GM19238 (cell line): ENCODE measurements around the gene C1orf159.
"Not testable (repeated sequence)": the region's sequence is repeated elsewhere in the genome, so short reads cannot be mapped to it uniquely, and the experiment has no call there.

Experiments
- DNase-seq: peaks from one replicate; pipeline ENCODE4 v3.0.0; 2011; ENCODE audit warnings: low spot score; ENCODE audit not compliant: insufficient read length

The C1orf159 gene

DNA sequence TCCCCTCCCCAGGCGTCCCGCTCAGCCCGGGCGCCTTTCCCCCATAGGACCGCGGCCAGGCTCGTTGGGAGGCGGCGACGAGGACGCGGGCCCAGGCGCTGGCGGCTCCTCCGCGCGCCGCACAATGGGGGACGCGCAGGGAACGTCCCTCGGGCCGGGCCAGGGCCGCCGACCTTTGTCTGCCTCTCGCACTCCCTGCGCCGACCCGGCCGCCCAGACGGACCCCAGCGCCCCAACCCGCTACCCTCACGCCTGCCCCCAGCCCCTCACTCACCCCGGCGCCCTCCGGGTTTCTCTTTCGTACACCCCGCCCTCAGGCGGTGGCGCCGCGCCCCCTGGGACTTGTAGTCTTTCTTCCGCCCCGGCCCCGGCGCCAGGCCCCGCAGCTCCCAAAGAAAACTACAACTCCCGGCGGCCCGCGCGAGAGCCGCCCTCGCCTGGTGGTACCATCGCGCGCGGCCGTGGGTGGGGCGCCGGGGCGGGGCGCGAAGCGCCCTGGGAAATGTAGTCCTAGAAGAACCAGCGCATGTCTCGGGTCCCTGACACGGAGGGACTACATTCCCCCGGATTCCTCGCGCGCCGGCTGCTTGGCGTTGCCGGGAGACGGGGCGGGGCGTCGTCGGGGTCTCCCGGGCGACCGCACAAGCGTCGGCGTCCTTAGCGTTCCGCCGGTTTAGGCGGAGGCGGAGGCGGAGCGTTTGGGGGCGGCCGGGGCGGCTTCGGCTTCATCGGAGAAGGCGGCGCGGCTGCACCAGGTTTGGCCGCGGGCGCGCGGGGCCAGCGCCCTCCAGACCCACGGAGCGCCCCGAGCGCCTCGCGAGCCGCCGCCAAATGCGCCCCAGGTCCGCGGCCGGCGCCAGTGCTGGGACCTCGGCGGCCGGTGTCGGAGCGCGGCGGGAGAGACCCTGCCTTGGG, at the start of gene C1orf159:
Gene C1orf159, minus strand, starts transcription at position 304 of the 915 bp plus-strand sequence. CDS start 24,546 bp downstream, outside the sequence.
- DNase-seq: peak; percentile 100

DNA sequence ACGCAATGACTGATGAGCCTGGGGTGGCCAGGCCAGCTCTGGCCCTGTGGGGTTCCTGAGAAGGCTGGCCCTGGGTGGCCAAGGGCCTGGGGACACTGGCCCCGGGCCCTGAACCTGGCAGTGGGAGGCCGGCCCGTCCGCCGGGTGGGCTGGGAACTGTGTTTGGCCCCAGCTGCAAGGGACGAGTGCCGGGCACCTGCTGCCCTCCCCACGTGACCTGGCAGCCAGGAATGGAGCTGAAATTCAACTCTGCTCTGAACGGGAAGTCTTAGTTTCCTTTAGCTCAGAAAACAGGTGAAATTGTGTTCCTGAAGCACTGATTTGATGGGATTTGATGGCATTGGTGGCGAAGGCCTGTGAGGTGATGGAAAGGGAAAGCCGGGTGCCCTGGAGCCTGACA, 49.6 kb upstream of the C1orf159 start:
- DNase-seq: no peak

DNA sequence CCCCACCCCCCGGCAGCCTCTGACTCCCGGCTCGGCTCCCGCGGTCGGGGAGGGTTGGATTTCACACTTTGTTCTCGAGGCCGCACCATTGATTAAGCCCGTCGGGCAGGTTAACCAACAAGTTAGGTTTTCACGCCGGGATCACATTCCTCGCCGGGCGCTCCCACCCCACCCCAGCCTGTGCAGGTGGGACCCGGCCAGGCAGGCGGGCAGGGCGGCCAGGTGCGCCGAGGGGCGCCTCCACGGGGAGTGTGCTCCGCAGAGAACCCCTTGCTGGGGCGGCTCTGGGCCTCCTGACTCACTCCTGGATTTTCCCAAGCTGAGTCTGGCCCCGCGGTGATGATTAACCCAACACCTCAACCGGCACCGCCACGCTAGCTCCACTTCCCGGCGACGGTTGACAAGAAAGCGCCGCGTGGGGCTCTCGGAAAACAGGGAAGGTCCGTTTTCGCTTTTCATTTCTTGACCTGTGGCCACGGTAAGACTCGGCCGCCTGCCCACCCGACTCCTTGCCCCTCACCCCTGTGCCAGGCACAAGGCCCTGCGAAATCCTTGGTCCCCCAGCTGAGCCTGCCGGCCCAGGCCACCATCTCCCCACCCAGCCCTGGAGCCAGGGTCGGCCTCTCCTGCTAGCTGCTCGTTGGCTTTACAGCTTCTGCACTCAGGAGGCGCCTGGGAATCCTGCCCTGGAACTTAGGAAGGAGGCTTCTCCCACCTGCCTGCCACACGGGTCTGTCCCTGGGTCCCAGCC, 49.0 kb upstream of the C1orf159 start:
- no peak for DNase-seq

DNA sequence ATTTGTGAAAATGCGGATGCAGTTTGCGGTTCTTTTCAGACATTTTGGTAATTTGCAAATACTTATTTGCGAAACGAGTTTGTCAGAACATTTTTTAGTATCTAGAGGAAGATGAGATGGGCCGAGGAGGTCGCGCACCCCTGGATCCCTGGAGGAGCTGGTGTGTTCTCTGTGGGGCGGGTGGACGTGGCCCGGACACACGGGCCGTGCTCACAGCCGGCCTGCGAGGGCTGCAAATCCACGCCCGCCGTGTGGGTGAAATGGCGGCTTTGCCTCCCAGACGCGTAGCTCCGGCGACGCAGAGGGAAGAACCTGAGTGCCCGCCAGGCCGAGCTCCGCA, 48.4 kb upstream of the C1orf159 start:
- DNase-seq: no peak

DNA sequence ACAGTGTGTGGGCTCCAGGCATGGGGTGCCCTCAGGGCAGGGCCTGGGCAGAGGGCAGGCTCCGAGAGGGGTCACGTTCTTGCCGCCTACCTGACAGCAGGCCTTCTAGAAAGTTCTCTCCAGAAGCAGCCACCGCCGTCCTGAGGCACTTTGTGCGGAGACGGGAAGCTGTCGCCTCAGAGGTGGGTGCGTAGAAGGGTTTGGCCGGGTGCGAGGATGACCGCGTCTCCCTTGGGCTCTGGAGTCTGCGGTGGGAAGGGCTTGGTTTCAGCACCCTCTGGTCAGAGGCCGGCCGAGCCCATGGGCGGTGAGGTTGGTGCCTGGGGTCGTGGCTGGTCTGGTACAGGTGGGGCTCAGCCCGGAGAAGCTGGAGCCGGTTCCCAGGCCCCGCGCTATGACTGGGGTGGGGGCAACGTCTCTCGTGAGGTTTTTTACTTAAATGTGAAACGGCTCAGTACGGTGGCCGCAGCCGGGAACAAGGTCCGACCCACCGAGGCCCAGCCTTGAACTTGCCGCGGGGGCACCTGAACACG, 47.7 kb upstream of the C1orf159 start:
- DNase-seq: no peak

DNA sequence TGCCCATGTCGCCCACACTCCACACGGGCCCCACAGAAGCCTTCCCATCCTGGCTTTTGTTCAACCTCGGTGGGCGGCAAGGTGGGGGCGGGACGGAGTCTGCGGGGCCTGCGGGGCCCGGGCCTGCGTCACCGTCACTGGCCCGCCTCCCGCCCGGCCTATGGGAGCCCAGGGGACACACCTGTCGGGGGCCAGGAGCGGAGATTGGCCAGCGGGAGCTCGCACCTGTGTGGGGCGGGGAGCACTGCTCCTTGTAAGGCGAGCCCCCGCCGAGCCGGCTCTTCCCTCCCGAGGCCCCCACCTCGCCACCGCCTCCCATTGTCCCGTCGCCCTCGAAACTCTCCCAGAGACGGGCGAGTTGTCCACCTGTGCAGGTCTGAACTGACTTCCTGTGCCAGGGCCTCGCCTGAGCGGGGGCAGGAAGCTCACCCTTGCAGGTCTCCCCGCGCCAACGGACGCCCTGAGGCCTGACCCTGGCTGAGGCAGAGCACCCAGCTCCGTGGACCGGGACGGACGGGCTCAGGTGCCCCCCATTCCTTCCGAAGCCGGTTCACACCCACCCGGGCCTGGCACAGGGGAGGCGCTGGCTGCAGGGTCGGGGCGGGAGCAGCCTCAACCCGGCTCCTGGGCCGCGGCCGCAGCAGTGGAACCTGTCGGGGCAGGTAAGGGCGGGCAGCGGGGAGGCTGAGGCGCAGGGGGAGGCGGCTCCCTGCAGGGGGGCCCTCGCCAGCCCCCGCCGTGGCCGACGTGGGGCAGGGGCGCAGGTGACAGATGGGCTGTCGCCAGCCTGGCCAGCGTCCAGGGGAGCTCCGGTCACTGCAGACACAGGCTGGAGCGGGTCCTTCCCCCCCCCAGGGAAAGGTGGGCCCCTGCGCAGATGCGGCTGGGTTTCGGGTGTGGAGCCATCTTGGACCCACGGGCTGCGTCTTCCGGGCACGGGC, 47.0 kb upstream of the C1orf159 start:
- no peak for DNase-seq

DNA sequence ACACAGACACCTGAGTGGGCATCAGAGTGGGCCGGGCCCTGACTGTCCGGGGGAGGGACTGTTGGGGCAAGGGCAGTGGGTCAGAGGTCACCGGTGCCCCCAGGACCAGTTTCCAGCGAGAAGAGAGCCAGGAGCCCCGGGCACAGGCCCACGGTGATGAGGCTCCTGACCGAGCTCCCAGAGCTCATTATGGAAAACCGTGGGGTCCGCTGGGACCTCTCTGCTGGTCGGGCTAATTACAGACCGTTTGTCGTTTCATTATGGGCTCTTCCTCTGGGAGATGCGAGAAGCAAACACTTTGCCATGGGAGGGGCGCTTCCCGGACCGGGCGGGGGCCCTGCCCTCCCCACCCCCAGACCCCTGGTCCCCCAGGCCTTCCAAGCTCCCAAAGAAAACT, 45.8 kb upstream of the C1orf159 start:
- DNase-seq: no peak

DNA sequence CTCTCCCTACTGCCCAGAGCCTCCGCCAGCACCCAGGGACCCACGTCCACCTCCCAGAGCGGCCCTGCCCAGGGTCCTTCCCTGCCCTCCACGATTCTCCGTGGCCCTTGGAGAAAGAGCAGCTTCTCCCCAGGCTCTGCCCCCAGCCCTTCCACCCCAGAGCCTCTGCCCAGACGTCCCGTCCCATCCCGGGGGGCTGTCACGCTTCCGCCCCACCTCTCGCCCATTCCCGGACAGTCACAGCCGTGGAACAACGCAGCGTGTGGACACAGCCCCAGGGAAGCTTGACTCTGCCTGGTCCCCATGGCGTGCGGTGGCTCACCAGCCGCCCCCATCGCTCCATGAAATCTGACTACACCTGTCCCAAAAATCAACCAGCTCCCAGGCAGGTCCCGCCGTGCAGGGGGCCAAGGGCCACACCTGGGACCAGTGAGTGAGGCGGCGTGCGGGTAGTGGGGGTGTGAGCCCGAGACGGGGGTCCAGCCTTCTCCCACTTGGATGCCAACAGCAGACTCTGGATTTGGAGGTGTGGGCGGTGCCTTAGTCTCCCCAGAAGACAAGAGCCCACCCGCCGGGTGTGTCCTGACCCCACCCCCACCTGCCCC, 45.3 kb upstream of the C1orf159 start:
- no peak for DNase-seq

DNA sequence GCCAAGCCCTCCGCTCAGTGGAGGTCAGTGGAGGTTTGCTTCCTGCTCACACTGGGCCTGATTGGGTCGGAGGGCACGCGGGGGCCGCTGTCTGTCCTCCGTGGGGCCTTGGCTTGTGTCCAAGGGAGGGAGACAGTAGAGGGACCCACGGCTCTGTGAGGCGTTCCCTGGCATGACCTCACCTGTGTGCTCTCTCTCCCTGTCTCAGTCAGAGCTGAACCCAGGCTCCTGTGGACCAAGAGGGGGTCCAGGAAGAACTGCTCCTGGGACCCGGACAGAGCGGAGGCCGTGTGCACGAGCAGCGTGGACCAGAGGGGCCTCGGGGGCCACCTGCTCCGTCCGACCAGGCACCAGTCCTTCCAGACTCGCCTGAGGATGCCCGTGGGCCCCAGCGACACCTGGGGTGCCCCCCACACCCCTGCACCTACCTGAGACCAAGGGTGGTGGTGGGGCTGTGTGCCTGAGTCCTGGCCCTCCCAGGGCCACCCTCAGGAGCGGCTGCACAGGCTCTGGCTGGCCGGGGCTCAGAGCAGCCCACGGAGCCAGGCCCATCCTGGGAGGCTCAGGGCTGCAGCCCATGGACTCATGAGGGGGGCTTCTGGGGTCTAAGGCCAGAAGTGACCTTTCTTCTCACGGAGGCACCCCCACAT, 44.5 kb upstream of the C1orf159 start:
- DNase-seq: no peak

DNA sequence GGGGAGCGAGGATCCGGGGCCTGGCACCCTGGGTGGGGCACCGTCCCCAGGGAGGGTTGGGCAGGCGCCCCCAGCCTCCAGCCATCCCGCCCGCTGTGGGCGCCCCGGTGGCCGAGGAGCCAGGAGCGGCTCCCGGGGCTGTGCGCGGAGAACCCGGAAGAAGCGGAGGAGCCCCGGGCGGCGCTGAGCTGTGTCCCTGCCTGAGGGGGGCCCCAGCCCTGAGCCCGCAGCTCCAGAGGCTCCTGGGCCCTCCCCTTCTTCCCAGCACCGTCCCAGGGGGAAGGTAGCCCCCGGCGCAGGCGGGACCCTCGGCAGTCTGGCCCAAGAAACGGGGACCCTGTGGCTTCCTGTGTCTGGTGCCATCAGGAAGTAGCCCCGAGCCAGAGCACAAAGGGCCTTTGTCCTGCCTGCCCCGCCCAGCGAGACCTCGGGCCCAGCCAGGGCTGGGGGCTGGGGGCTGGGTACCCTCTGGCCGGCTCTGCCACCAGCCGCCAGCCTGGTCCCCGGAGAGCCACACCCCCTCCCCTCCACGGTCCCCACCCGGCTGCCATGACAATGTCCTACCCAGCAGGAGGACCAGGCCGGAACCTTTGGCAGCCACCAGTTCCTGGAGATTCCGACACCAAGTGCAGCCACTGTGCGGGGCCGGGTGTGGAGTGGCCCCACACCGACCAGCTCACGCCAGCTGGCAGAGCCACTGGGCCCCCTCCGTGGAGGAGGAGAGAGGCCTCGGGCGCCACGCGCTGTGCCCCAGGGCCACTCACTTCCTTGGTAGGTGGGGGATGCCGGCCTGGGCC, 42.2 kb upstream of the C1orf159 start:
- peak; percentile 82 for DNase-seq

DNA sequence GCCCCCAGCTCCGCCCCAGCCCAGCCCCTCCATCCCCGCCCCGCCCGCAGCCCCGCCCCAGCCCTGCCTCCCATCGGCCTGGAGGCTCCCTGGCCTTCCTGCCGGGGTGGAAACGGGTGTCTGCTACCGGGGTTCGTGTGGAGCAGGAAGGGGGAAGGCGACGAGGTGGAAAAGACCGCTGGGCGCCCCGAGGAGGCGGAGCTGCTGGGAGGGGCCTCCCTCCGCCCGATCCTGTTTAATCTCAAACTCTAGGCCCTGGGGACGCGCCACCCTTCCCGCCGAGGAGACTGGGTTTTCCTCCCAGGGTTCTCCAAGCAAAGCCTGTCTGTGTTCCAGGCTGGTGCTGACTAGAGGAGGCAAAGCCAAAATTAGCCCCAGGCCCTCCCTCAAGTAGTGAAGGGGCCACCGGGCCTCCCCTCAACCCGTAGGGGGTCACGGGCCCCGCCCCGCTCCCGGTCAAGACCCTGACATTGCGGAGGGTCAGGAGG, 41.6 kb upstream of the C1orf159 start:
- DNase-seq: peak; percentile 96

DNA sequence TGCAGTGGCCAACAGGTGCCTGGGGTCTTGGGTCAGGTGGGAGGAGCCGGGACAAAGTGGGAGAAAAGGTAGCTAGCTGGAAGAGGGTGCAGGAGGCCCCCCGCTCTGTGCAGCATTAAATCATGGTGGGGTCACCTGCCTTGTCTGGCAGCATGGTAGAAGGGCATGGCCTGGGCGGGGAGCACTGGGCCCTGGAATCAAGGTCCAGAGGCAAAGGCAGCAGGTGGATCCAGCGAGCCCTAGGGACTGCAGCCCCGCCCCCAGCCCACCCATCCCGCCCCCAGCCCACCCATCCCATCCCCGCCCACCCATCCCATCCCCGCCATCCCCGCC, 41.1 kb upstream of the C1orf159 start:
- no peak for DNase-seq

DNA sequence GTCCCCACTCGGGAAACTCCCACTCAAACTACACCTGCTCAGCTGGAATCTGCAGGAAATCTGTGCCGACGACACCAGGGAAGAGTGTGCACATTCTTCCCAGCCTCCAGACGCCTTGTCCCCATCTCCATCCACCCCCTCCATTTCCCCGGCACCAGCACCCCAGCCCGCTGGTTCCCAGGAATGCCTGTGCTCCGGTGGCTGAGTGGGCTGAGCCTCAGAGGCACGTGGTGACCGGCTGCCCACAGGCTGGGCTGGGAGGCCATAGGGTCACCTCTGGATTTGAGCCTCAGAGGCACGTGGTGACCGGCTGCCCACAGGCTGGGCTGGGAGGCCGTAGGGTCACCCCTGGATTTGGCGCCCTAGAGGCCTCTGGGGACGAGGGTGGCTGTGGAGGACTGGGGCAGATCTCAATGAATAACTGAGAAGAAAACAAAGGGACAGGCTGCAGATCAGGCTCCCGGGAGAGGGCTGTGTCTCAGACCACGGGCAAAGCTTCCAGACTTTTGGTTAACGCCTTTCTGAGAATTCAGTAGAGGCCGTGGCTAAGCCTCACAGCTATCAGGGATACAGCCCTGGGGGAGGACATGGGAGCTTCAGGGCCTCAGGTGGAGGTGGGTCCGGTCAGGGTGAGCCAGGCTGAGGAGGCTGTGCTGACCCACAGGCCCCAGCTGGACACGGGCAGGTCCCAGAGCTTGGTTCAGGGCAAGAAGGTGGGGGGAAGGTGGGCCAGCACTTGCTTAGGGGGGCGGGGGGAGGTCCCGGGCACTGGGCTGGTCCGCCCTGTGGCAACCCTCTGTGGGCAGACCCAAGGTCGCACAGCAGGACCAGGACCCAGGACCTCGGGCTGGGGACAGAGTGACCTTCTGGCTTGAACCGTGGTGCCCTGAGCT, 40.5 kb upstream of the C1orf159 start:
- DNase-seq: no peak

DNA sequence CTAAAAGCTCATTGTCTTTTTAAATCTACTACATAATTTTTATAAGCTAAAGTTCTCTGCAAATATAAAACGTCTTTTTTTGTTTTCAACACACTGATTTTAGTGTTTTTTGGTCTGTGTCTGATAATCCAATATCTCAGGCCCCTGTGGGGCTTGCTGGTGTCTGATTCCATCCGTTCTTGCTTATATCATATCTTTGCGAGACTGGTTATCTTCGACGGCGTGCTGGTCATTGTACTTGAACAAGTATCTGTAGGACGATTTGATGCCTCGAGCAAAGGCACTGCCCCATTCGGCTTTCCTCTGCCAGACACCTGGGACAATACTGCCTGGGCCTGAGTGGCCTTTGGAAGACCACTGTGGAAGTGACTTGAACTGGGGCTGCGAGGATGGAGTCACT, 39.4 kb upstream of the C1orf159 start:
- no peak for DNase-seq

DNA sequence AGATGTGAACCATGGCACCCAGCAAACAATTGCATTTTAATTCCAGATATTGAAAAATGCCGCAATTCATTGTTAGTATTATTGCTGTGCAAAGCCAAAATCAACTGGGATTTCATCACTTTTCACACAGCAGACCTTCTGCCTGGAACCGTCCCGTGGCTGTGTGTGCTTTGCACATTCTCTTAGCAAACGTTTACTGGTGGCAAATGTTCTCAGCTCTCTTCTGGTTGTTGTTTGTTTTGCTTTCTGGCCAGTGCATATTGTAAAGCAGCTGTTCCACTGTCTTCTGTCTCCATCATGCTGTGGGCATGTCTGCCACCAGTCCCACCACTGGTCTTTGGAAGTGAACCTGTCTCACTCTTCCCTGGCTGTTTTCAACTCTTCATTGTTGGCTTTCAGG, 38.0 kb upstream of the C1orf159 start:
- DNase-seq: no peak

DNA sequence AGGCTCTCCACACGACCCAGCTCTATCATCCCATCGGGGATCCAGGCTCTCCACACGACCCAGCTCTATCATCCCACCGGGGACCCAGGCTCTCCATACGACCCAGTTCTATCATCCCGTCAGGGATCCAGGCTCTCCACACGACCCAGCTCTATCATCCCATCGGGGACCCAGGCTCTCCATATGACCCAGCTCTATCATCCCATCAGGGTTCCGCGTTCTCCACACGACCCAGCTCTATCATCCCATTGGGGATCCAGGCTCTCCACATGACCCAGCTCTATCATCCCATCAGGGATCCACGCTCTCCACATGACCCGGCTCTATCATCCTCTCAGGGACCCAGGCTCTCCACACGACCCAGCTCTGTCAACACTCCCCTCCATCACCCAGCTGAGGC, 37.3 kb upstream of the C1orf159 start:
- not testable (repeated sequence) for DNase-seq

DNA sequence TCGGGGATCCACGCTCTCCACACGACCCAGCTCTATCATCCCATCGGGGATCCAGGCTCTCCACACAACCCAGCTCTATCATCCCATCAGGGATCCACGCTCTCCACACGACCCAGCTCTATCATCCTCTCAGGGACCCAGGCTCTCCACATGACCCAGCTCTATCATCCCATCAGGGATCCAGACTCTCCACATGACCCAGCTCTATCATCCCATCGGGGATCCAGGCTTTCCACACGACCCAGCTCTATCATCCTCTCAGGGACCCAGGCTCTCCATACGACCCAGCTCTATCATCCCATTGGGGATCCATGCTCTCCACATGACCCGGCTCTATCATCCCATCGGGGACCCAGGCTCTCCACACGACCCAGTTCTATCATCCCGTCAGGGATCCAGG, 36.5 kb upstream of the C1orf159 start:
- not testable (repeated sequence) for DNase-seq

DNA sequence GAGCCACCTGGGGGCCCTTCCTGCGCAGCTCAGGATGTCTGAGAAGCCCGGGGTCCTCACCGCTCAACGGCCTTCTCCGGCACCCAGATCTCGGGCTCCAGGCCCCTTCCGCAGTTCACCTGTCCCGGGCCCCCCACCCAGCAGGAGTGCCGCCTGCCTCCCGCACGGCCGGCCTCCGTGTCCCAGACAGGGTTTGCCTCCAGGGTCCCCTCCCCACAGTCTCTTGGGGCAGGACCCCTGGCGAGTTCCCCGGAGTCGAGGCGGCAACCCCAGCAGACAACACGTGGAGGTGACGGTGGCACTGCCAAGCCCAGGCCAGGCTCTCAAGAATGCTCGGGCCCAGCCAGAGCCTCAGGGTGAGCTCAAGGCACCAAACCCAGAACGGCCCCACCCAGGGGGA, 35.4 kb upstream of the C1orf159 start:
- no peak for DNase-seq
